HUDEP-2 (cell line): Measurements from ENCODE around the gene TCF7L2.

Source experiments
- DNase-seq, 76 experiments: peaks; one replicate each; lab custom pipeline; 2025; ENCODE audit not compliant: unreplicated experiment in 76 of 76; lab: John Stamatoyannopoulos, UW

TCF7L2 gene

GRCh38 chr10:112945811-112946210 lies 4.2 kb upstream of the TCF7L2 start:
- no peak for DNase-seq

DNA sequence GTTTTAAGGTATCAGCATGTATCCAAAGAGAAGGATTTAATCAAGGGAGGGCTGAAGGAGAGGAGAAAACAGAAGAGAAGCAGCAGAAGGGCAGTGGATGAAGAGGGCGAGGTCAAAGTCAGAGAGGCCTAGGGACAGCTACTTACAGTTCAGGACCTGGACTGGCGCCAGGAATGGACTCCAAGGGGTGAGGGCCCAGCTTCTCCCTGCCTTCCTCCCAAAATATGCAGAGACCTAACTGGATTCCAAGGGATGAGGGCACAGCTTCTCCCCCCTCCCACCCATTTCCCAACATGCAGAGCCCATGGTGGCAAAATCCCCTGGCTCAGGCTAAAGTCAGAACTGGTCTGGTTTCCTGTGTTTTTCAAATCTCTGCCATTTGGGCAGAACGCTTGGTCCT lies 3.4 kb upstream of the TCF7L2 start:
- DNase-seq: no peak

DNA sequence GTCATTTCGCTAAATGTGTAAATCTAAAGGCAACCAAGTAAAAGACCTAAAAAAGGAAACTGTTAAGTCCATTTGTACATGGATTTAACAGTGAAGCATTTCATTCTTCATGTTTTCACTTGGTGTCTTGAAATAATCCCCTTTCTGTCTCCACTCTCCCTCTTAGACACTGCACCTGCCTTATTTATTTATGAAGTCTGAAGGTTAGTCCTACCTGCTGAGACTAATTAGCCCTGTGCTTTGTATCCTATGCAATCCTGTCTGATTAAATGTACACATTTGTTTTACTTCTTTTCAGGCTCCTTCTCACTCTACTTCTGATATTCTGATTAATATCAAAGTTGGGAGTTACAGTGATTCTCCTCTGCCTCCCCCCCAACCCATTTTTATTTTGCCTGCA lies 1.9 kb upstream of the TCF7L2 start:
- no peak for DNase-seq

DNA sequence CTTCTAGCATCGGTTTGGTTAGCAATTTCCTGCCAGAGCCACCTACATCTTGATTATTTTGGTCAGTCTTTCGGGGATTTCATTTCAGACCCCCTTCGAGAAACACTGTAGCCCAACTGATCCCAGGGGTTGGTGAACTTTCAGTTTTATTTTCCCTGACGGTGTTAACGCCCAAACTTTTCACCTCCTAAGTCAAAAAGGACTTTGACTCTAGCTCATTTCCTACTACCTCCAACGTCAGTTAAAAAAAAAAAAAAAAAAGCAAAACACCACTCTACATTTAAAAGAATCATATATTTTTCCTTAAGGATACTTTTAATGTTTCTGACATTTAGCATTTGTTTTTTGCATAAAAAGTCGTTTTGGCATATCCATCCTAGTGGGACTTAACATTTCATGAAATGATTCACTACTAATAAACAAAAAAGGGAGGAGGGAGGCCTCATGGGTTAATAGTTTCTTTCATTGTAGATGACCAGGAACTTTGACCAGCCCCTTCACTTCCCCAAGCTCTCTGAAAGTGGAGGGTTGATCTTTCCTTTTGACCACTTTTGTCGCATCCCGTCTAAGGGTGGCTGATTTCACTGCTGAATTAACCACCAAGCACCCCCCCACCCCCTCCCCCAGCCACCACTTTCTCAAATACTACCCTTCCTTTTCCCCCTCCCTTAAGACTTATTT lies 764 bp upstream of the TCF7L2 start:
- no peak for DNase-seq

- peak in 1 of 76 experiments; percentile 4 for DNase-seq
Observed at GRCh38 chr10:112950714-112951358, 789 bp downstream of the TCF7L2 start.

DNA sequence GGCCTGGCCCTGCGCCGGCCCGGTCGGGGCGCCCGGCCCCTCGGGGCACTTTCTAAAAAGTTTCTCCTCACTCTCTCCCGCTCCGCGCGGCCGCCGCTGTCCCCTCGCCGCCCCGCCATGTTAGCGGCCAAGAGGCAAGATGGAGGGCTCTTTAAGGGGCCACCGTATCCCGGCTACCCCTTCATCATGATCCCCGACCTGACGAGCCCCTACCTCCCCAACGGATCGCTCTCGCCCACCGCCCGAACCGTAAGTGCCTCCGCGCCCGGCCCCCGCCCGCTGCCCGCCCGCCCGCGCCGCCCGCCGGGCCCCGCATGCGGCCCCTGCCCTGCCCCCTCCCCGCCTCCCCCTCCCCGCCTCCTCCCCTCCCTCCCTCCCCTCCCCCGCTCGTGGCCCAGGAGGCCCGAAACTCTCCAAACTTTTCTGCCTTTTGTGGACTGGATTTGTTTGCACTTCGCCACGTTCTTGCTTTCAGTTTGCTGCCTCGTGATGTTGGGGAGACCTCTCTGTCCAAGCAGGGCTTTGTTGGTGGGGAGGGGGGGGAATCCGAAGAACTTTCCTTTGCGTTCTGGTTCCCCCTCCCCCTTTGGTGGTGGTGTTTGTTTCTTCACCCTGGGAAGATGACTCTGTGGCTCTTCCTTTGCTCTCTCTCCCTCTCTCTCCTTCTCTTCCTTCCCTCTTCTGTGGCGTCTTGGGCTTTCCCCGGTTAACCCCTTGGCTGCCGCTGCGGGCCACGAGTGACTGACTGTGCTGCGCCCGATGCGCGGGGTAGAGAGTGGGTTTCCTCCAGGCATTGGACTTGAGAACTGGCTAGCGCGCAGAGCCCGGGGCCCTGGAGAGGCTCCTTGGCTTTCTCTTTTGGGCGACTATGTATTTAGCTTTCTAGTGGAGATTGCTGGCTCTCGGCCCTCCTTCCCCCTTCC lies 1.6 kb downstream of the TCF7L2 start:
- no peak for DNase-seq

DNA sequence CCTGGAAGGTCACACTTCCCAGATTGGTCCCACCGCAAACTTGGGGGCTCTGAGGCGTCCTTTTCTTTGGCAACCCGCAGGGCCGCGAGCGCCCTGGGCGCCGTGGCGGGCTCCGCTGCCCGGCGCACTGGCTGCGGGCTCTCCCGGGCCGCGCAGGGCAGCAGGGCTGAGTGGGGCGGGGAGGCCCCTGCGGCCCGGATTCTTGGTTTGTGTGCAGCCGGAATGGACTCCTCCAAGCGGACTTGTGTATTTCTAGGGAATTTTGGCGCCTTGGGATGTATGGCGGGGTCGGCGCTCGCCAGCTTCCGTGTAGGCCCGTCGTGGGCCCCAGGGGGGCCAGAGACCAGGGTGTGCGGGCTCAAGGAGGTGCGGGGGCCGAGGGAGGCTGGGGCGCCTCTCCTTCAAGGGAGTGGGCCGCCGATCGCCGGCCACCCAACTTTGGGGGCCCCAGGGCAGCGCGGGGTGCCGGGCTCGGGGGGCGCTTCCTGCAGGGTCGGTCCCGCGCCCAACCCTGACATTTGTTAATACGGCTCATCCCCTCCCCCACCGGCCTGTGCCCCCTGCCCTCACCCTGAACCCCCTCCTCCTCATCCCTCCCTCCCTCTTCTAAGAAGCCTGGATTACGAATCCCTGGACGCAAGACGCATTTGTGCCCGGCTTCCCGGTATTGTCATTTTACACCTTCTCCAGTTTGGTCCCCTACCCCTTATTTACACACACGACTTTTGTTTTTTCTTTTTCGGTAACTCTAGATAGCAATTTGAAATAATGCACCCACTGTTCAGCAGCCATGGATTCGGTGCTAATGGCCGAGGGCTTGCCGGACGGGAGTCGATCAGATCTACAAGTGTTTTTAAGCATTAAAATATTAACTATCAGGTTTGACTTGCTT lies 2.5 kb downstream of the TCF7L2 start:
- no peak for DNase-seq

DNA sequence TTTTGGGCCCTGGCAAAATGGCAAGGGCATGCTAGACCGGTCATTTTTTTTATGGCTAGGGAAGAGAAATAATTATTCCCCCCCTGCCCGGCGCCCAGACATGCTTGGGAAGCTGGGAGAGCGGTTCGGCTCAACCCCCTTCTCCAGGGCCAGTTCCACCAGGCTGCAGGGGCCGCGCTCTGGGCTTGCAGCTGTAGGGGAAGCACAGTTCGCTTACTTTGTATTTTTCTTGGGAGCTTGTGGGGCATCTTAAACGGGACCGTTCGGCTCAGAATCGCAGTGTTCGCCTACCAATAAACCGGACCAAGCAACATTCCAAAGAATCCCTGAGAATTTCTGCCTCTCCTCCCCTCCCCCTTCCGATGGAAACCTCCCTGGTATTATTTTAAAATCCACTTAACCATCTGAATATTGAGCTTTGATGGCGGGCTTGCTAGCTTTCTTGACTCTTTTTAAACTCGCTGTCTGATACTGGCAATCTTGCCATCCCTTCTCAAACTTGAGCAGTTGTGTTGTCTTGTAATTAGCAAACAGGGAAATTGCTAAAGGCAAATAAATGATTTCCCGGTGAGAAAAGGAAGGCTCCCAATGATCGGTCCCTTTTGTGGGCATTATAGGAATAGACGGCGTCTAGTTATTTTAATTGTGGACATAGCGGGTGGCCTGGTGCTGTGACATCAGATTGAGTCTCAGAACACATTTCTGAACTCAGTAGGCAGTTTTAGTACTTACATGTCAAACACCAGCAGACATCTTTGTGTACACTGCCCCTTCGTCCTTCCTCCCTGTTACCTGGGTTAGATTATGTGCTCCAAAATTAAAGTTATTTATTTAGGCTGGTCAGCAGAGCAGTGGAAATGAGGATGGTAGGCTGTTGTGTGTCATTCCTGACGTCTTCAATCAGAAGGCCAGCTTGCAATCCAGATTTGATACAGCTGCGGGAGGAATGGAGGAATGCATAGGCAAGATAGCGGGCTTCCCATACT lies 3.4 kb downstream of the TCF7L2 start:
- DNase-seq: no peak

DNA sequence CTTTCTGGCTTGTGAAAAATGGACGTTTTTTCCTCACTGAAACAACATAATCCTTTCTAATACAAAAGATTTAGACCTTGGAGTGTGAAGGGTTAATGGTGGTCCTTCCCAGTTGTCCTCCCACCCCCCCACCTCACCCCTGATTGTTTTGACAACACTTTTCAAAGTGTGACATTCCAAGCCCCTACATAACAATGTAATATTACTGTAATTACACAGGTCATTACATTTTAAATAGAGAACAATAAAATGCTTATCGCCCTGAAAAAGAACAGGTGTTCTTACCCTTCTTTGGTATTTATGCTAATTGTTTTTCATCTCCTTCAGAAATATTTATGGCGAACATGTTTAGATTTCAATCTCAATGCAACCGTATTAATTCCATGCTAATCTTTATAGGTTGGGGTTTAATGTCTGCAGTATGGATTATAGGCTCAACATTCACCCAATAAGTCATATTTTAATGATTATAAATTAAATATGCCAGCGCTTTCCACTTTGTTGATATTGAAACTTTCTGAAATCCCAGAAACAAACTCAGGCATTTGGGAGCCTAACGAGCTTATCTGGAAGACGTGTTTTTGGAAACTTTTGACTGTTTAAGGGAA lies 5.0 kb downstream of the TCF7L2 start:
- no peak for DNase-seq

DNA sequence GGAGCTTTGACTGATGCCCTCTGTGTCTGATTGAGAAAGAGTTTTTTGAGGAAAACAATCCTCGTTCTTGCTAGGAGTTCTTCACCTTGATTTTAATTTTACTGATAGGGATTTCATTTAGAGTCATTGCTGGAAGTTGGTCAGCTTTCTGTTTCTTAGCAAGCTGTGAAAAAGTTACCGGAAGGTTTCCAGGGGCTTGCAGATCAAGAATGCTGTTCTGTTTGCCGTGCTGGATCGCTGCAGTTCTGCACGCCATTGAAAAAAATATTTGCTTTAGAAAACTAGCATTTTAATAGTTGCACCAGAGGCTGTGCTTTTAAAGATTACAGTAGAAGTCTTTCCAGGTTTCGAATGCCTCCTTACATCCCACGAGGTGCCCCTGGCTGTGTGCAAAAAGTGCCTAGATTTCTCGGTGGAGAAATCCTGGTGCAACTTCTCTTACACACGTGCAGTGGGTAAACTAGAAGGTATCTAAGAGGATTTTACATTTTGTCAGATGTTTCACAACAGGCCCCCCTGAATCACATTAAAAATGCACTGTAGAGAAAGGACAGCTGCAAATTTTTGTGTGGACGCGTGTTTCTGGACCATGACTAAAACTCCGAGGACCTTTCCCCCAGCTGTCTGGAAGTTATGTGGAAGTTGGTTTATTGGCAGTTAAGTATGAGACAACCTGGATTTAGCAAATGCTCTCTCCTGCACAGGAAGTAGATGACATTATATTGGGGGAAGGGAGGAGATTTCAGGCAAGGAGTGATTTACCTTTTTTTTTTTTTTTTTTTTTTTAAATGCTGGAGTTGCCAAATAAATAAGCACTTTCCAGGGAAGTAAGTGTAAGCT lies 5.8 kb downstream of the TCF7L2 start:
- no peak for DNase-seq

GRCh38 chr10:112956631-112957350 lies 6.7 kb downstream of the TCF7L2 start:
- no peak for DNase-seq

DNA sequence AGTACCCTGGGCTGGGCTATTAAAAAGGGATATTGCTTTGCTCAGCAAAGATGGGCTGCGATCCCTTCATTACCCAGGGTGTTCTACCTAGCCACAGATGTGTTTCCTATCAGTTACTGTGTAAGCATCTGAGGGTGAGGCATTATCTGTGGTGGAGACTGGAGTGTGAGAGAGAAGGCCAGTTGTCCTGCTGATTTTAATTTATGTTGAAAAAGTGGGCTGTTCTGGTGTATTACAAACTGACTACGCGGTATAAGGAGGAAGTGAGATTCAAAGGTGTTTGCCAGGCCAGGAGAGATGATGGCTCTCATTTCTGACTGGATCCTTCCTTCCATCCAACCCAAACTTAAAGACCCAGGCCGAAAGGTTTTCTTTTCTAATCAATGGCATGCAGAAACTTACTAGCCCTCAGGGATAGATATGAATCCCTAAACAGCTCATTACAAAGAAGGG lies 7.6 kb downstream of the TCF7L2 start:
- no peak for DNase-seq

- DNase-seq: no peak
Observed at GRCh38 chr10:112958275-112958995, 8.4 kb downstream of the TCF7L2 start.

DNA sequence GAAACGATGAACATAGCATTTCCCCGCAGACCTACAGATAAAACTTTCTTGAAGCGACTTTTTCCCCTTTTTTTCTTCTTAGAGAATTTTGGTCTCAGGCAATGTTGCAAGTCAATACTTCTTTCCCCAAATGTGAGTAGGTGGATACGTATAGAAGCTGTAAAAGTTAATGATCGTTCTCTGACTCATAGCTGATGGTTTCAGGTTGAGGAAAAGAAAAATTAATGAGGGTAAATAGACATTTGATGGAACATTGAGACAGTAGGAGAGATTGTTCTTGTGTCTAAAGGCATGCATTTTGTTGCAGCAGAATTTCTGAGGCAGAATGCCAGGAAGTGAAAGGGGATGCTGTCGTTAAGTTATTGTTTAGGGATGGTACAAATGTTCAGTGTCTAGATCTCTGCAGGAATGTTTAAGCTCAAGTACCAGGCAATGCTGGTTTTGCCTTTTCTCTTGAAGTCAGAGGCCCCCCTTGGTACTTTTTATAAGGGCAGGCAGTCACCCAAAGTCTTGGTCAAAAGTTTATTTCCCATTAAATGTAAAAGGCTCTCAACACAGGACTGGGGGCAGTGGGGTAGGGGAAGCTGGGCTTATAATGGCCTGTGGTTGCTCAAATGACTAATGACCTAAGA lies 9.3 kb downstream of the TCF7L2 start:
- DNase-seq: no peak

DNA sequence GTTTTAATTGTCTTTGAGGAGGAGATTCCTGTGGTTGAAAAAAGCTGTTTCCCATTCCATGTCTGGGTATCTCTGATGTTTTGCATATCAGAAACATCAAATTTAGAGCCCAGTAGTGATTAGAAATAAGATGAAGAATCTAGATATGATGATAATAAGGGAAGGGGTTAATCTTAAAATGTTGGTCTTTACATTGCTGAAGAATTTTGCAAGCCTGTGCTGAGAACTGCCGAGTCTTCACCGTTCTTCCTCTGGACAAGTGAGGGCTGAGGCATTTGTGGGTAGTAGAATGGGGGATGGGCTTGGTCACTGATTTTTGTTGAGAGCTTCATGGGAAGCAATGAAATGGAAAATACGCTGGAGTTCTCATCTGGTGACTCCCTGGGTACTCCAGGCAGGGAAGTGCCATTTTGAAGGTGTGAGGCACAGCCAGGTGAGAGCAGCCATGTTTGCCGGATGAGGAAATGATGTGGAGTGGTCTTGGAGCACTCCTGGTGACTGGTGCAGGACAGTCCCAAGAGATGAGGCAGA lies 10.2 kb downstream of the TCF7L2 start:
- no peak for DNase-seq

GRCh38 chr10:112961609-112962008 lies 11.6 kb downstream of the TCF7L2 start:
- DNase-seq: no peak
